Measurements from ENCODE around the gene GALNT10. TPM values are rescaled to one million over a fixed set of nuclear protein-coding genes. Genes with fewer than 3 reads are reported as not detected.

GALNT10 gene
- total and polyA plus RNA-seq, 2 of the 8 experiments (the other 6 are each of a cell fraction or from before 2014, with no cell fraction given) = 4.6 to 15.5 TPM

DNA sequence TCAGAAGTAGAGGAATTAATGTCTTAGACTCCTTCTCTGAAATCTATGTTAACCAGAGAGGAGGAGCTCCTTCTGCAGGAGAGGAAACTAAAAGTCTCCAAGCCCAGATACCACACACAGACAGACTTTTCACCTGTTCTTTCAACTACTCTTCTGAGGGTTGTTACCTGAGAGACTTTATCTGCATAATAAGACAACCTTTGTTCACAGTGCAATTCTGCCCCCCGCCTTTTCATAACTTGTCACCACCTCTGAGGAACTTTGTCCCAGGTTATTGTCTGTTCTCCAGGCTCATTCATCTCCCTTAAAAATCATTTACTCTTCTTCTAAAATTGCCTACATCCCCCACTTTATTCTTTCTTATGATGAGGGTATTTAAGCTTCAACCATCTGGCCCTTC, 9.4 kb upstream of the GALNT10 start:
- H2AK5ac ChIP-seq (ENCODE audit: low read depth, low read length) = no peak overlapping the region
- DNase-seq (ENCODE audit: low read depth in 1 of 2, low spot score in 2 of 2) (no peak), FAIRE-seq (no peak)
- H3K79me1 ChIP-seq (ENCODE audit: low read depth, low read length) = no peaks in the 10 kb centered on the region
- H3K27me3 ChIP-seq (replicated peaks in 1 of 4; ENCODE audit: control insufficient read depth in 3 of 4, extremely low read depth in 1 of 4, insufficient read depth in 3 of 4, low read length in 3 of 4) = peaks cover 0 to 3% (median 0%) of the 10 kb centered on the region in 4 experiments; a peak in 1 of 7 replicates
- H3K27ac ChIP-seq (ENCODE audit: low read depth, low read length) = no peak overlapping the region
- H2BK5ac ChIP-seq (ENCODE audit: low read depth, low read length) = no peak overlapping the region
- H3K4me2 ChIP-seq (ENCODE audit: insufficient read depth in 1 of 2, low read depth in 2 of 2, low read length in 2 of 2) = no peak overlapping the region
- no peak overlapping the region for H2BK20ac ChIP-seq (ENCODE audit: low read length)
- no peak overlapping the region for H3K56ac ChIP-seq (replicated peaks; ENCODE audit: insufficient read length, low read depth, low read length)
- H3K4me3 ChIP-seq (ENCODE audit: extremely low read depth in 1 of 4, insufficient read depth in 2 of 4, low read depth in 3 of 4, low read length in 4 of 4) = no peak overlapping the region
- no peaks in the 10 kb centered on the region for H4K20me1 ChIP-seq (replicated peaks in 1 of 2; ENCODE audit: control insufficient read depth in 1 of 2, insufficient read depth in 2 of 2, low read length in 2 of 2)
- H2AFZ ChIP-seq (ENCODE audit: low read length) = no peak overlapping the region
- no peaks in the 10 kb centered on the region for H3K9me3 ChIP-seq (ENCODE audit: insufficient read depth in 2 of 2, low read depth in 1 of 2, low read length in 1 of 2)
- no peak overlapping the region for H3K4ac ChIP-seq (replicated peaks; ENCODE audit: insufficient read length, low read depth, low read length)
- TF ChIP-seq CBX5 (IDR thresholded peaks at IDR 0.05; ENCODE audit: low read depth, low read length) (no peak), CREB1 (IDR thresholded peaks at IDR 0.05) (no peak), GTF2F1 (IDR thresholded peaks at IDR 0.05; ENCODE audit: borderline replicate concordance, low read depth, low read length) (no peak), PHF8 (conservative IDR thresholded peaks at IDR 0.05; ENCODE audit: low read depth, low read length) (no peak), CEBPB (IDR thresholded peaks at IDR 0.05; ENCODE audit: low read depth, low read length) (no peak), CHD1 (IDR thresholded peaks at IDR 0.05; ENCODE audit: low read depth, low read length) (no peak), POU5F1 (IDR thresholded peaks at IDR 0.05; ENCODE audit: low read depth, low read length) (no peak), TAF7 (optimal IDR thresholded peaks at IDR 0.05; ENCODE audit: borderline replicate concordance, low read depth, low read length) (no peak), SUZ12 (IDR thresholded peaks at IDR 0.05; ENCODE audit: low read length) (no peak), SIN3A (conservative IDR thresholded peaks at IDR 0.05 in 1 of 2, IDR thresholded peaks at IDR 0.05 in 1 of 2; ENCODE audit: low read depth in 1 of 2, low read length in 2 of 2) (no peak), BACH1 (IDR thresholded peaks at IDR 0.05; ENCODE audit: low read length) (no peak), EGR1 (IDR thresholded peaks at IDR 0.05; ENCODE audit: borderline replicate concordance, low read depth, low read length) (no peak)
- TF ChIP-seq, protein P1, sequence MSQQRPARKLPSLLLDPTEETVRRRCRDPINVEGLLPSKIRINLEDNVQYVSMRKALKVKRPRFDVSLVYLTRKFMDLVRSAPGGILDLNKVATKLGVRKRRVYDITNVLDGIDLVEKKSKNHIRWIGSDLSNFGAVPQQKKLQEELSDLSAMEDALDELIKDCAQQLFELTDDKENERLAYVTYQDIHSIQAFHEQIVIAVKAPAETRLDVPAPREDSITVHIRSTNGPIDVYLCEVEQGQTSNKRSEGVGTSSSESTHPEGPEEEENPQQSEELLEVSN (IDR thresholded peaks at IDR 0.05) = no peak
- 77% methylated on average over 1 of the region's 1 CpG; no CpG with 5 or more reads in 1 of the 2 experiments for WGBS, 2 experiments (ENCODE audit: extremely low coverage in 1 of 2, insufficient coverage in 1 of 2, insufficient read length in 1 of 2, insufficient replicate concordance in 2 of 2, low coverage in 1 of 2, low lambda C conversion rate in 2 of 2, missing lambda C conversion rate in 1 of 2)
- no peak overlapping the region for H3K18ac ChIP-seq (ENCODE audit: extremely low read depth, low read length)
- no peak overlapping the region for H3K9ac ChIP-seq (replicated peaks in 1 of 4; ENCODE audit: extremely low read depth in 1 of 4, low read depth in 3 of 4, low read length in 3 of 4)
- no peaks in the 10 kb centered on the region for H3K79me2 ChIP-seq (ENCODE audit: control insufficient read depth in 1 of 2, insufficient read depth in 2 of 2, low read length in 2 of 2)
- no peaks in the 10 kb centered on the region for H3K23me2 ChIP-seq (ENCODE audit: low read depth, low read length)
- H2BK120ac ChIP-seq (replicated peaks; ENCODE audit: low read depth, low read length) = no peak overlapping the region
- no peak overlapping the region for H2BK12ac ChIP-seq (ENCODE audit: low read depth, low read length)
- POLR2A ChIA-PET (ENCODE audit: partially characterized antibody) = no interaction called here
- H3K36me3 ChIP-seq (ENCODE audit: control insufficient read depth in 2 of 4, insufficient read depth in 4 of 4, low read length in 3 of 4) = no peaks in the 10 kb centered on the region
- H3K14ac ChIP-seq (ENCODE audit: insufficient read length) = no peak overlapping the region
- H4K8ac ChIP-seq (ENCODE audit: extremely low read depth, insufficient read depth, low read length) = no peak overlapping the region
- no peak overlapping the region for H3K23ac ChIP-seq (ENCODE audit: insufficient read length)
- H2BK15ac ChIP-seq (ENCODE audit: low read length) = no peak overlapping the region
- H3K4me1 ChIP-seq (replicated peaks in 1 of 4; ENCODE audit: control insufficient read depth in 3 of 4, insufficient read depth in 4 of 4, low read length in 3 of 4) = no peaks in the 10 kb centered on the region; a peak in 1 of 7 replicates
- H4K91ac ChIP-seq (replicated peaks; ENCODE audit: insufficient read length, low read length) = no peak overlapping the region
- H4K5ac ChIP-seq (ENCODE audit: insufficient read length, low read depth, low read length) = no peak overlapping the region
- CTCF ChIA-PET (ENCODE audit: partially characterized antibody) = interaction anchor here (0.7 to 15.1 kb wide), 19 partner anchors 8 to 223 kb away, joined by 3 to 211 read pairs (median 4); partner anchors contain the start of genes FAM114A2, GALNT10 and MFAP3
